NCI-H510A (cell line): ENCODE data around the gene LVRN.

Source experiments
- DNase-seq: peaks from one replicate; lab custom pipeline; 2025; lab: John Stamatoyannopoulos, UW

Gene LVRN

DNA sequence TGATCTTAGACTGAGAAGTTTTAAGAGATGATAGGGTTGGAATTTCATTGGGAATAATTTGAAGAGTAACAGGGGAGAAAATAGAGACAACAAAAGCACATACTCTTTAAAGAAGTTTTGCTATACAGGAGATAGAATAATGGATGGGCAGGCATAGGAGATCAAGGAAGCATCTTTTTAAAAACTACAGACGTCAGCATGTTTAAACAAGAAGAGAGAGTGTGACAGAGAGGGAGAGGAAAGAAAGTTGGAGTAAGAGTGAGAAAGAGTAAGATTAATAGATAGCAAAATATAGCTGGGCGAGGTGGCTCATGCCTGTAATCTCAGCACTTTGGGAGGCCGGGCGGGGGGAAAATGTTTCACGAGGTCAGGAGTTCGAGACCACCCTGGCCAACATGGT lies 5.3 kb upstream of the LVRN start:
- DNase-seq, result no peak

DNA sequence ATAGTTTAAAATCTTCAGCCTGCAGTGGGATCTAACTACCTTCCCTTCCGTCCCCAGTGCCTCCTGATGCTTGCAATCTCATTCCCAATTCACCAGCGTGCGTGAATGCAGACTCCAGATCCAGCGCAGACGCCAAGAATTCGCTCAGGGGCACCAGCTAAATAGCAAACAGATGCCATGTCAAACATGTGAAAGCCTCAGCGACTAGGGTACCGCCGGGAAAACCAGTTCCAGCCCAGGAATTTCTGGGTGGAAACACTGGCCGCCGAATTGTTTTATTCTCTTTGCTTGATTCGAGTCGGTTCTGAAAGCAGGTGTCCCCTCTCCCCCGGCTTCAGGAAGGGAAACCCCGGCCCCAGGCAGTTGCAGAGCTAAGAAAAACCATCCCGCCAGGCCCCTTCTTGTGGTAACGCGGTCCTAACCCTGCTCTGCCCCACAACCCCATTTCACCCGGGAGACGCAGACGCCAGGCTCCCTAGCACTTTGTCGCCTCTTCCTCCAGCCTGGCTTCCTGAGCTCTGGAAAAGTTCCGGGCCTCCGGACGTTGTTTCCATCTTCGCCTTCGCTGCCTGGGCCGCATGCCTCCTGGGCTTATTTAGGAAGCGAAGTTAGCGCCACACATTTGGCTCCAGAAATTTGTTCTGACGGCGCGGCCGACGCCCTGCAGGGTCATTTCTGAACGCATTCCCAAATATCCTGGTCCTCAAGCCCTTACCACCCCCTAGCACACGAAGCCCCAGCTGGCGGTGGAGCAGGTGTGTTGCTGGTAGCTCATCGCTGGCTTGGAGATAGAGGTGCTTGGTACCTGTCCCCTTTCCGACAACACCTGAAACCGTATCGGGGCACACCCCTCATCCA lies 665 bp upstream of the LVRN start:
- DNase-seq, result no peak

GRCh38 chr5:115962565-115963402 lies 509 bp downstream of the LVRN start:
- no peak for DNase-seq

GRCh38 chr5:115963566-115963965 lies 1.3 kb downstream of the LVRN start:
- no peak for DNase-seq

DNA sequence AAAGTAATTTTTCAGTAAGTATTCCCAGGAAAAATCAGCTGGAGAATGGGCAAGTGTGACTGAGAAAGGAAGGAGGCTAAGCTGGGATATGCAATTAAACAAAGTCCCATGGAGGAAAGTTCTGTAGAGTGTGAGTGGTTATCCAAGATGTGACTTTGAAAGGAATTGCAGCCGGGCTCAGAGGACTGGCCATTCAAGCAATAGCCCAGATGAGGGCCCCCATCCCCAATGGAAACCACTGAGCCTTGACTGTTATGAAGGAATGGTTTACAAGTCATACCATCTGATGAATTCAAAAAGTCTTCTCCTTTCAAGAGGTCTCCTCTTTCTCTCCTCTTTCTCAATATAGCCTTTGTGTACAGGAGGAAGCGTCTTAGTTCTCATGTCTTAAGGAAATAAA lies 6.5 kb downstream of the LVRN start:
- no peak for DNase-seq

GRCh38 chr5:115977096-115977495 lies 14.8 kb downstream of the LVRN start:
- DNase-seq, result no peak

DNA sequence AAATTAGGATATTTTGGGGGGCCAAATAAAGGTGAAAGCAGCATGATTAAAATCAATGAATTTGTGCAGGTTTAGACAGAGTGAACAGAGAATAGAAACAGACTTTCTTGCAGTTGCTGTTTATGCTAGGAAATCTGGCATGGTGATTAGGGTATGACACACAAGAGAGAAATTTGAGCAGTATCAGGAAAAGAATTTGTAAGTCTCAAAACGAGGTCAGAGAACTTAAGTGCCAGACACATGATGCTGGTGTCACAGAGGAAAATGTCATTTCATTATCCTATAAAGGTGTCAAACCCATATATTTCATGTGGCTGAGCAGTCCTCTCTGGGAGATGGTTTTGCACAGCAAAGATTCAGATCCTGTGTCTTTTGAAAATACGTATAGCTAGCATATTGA lies 15.7 kb downstream of the LVRN start:
- no peak for DNase-seq

- DNase-seq, result no peak
Measured at GRCh38 chr5:115978779-115979178, 16.5 kb downstream of the LVRN start.

- DNase-seq, result no peak
Measured at GRCh38 chr5:115979201-115980041, 17.1 kb downstream of the LVRN start.

- no peak for DNase-seq
Measured at GRCh38 chr5:115983519-115983918, 21.2 kb downstream of the LVRN start.

- no peak for DNase-seq
Measured at GRCh38 chr5:115985802-115986757, 23.8 kb downstream of the LVRN start.

DNA sequence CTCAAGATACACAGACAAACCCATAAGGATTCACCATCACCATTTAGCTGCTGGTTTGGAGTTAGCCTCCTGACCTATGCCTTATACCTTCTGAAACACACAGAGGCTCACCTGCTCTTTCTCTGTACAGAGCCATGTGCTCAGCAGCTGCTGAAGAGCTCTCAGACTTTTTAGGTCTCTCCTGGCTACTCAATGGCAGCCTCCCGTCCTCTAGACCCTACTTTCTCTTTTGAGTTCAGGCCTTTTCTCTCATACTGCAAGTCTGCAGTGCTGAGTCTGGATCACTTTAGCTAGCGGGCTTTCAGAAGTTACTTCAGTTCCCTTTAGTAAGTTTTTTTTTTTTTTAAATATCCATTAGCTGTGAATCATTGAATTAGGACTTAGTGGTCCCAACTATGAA lies 25.7 kb downstream of the LVRN start:
- DNase-seq, result no peak

GRCh38 chr5:115992848-115993350 lies 30.6 kb downstream of the LVRN start:
- DNase-seq, result no peak

DNA sequence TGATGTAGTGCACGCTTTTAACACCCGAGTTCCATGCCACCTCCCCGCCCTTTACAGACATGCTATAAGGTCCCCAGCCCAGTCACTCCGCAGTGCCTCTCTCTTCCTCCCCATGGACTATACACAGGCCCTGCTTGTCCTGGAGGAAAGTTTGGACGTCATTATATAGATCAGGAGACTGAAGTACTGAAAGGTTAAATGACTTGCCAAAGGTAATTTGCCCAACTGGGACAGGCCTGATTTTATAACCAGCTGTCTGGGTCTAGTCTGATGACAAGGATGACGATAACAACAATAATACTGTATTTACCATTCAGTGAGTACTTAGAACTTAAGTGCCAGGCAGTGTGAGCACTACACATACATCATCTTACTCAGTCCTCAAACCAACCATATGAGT lies 33.1 kb downstream of the LVRN start:
- no peak for DNase-seq

- no peak for DNase-seq
Measured at GRCh38 chr5:116002116-116002906, 40.0 kb downstream of the LVRN start.

- no peak for DNase-seq
Measured at GRCh38 chr5:116004248-116004647, 42.0 kb downstream of the LVRN start.

GRCh38 chr5:116009806-116010205 lies 47.5 kb downstream of the LVRN start:
- no peak for DNase-seq

- DNase-seq, result no peak
Measured at GRCh38 chr5:116011046-116011445, 48.8 kb downstream of the LVRN start.

- DNase-seq, result no peak
Measured at GRCh38 chr5:116013207-116013785, 51.0 kb downstream of the LVRN start.

DNA sequence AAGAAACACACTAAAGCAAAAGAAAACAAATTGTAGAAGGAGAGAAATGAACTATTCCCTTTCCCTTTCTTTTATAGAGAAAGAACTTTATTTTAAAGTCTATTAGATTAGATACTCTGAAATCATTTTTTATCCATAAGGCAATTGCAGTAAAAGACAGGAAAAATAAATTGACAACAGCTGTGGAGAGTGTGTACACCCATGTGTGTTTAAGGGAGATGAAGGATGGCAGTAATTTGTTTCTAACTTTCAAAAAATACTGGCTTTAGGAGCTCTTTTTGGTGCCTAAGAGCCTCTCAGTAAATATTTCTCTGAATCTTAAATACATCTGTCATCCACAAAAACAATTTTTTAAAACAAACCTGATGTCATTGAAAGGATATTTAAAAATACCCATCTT lies 51.7 kb downstream of the LVRN start:
- DNase-seq, result no peak
